ENCODE measurements around the gene GNRH2. TPM values are rescaled to one million over a fixed set of nuclear protein-coding genes. Genes with fewer than 3 reads are reported as not detected.
"Not testable (repeated sequence)": the region's sequence is repeated elsewhere in the genome, so short reads cannot be mapped to it uniquely, and the experiment has no call there.

Gene GNRH2
- total RNA-seq, 1 donor from 2014 or later, result 2.4 TPM

GRCh38 chr20:3021327-3021726, 22.1 kb upstream of the GNRH2 start:
- no peak overlapping the region for H3K4me3 Mint-ChIP-seq
- H3K9me3 Mint-ChIP-seq, result peaks cover 4% of the 10 kb centered on the region
- TF ChIP-seq, protein P1, sequence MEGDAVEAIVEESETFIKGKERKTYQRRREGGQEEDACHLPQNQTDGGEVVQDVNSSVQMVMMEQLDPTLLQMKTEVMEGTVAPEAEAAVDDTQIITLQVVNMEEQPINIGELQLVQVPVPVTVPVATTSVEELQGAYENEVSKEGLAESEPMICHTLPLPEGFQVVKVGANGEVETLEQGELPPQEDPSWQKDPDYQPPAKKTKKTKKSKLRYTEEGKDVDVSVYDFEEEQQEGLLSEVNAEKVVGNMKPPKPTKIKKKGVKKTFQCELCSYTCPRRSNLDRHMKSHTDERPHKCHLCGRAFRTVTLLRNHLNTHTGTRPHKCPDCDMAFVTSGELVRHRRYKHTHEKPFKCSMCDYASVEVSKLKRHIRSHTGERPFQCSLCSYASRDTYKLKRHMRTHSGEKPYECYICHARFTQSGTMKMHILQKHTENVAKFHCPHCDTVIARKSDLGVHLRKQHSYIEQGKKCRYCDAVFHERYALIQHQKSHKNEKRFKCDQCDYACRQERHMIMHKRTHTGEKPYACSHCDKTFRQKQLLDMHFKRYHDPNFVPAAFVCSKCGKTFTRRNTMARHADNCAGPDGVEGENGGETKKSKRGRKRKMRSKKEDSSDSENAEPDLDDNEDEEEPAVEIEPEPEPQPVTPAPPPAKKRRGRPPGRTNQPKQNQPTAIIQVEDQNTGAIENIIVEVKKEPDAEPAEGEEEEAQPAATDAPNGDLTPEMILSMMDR (conservative IDR thresholded peaks at IDR 0.05), result no peak
- no peak for DNase-seq (ENCODE audit: low read depth, low spot score)
- no peaks in the 10 kb centered on the region for H3K4me1 Mint-ChIP-seq
- H3K36me3 Mint-ChIP-seq (ENCODE audit: low read depth), result peaks cover 45% of the 10 kb centered on the region
- H3K27ac Mint-ChIP-seq (ENCODE audit: unreplicated experiment), result peak overlapping the region; percentile 14
- H3K27me3 Mint-ChIP-seq (ENCODE audit: low read depth), result no peaks in the 10 kb centered on the region

GRCh38 chr20:3021777-3022176, 21.6 kb upstream of the GNRH2 start:
- H3K36me3 Mint-ChIP-seq (ENCODE audit: low read depth), result peaks cover 43% of the 10 kb centered on the region
- peak overlapping the region; percentile 71 for H3K27ac Mint-ChIP-seq (ENCODE audit: unreplicated experiment)
- peaks cover 4% of the 10 kb centered on the region for H3K9me3 Mint-ChIP-seq

DNA sequence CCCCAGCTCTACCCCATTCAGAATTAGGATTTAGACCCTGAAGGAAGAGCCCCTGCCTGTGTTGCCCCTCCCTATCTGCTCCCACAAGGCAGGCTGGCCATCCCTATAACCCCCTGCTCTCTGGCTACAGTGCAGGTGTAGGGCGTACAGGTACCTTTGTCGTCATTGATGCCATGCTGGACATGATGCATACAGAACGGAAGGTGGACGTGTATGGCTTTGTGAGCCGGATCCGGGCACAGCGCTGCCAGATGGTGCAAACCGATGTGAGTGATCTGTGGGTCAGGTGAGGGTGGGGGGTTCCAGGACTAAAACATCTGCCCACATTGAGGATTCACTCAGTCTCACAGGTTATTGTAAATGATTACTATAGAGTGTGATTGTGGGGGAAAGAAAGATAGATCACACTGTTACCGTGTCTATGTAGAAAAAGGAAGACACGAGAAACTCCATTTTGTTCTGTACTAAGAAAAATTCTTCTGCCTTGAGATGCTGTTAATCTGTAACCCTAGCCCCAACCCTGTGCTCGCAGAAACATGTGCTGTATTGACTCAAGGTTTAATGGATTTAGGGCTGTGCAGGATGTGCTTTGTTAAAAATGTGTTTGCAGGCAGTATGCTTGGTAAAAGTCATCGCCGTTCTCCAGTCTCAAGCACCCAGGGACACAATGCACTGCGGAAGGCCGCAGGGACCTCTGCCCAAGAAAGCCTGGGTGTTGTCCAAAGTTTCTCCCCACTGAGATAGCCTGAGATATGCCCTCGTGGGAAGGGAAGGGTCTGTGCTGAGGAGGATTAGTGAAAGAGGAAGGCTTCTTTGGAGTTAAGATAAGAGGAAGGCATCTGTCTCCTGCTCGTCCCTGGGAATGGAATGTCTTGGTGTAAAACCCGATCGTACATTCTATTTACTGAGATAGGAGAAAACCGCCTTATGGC, 20.6 kb upstream of the GNRH2 start:
- not testable (repeated sequence) for DNase-seq (ENCODE audit: low read depth, low spot score); H3K27me3 Mint-ChIP-seq (ENCODE audit: low read depth); H3K9me3 Mint-ChIP-seq; H3K27ac Mint-ChIP-seq (ENCODE audit: unreplicated experiment); H3K4me3 Mint-ChIP-seq; H3K4me1 Mint-ChIP-seq
- peaks cover 40% of the 10 kb centered on the region for H3K36me3 Mint-ChIP-seq (ENCODE audit: low read depth)

More at GRCh38 chr20:3021777-3022176, 21.6 kb upstream of the GNRH2 start:
- H3K4me1 Mint-ChIP-seq, result no peaks in the 10 kb centered on the region
- DNase-seq (ENCODE audit: low read depth, low spot score), result no peak
- H3K4me3 Mint-ChIP-seq, result no peak overlapping the region
- TF ChIP-seq, protein P1 (conservative IDR thresholded peaks at IDR 0.05), result no peak
- H3K27me3 Mint-ChIP-seq (ENCODE audit: low read depth), result no peaks in the 10 kb centered on the region

DNA sequence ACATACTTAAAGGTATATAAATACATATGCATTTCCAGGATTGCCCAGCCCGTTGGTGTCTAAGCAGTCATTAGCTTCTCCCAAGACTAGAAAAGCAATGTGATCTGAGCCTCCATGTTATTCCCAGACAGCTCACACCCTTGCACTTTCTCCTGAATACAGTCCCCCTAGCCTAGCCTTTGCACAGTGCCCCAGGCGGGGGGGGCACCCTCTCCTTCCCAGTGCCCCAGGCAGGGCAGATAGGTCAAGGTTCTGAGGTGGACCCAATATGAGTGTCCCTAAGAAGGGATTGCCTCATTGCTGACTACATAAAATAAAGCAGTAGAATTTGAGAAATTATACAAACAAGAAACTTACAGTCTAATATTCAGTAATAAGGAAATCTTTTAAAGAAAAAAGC, 15.4 kb upstream of the GNRH2 start:
- Mint-ChIP-seq H3K4me3 (no peak overlapping the region), H3K36me3 (ENCODE audit: low read depth) (peaks cover 29% of the 10 kb centered on the region), H3K27me3 (ENCODE audit: low read depth) (no peaks in the 10 kb centered on the region), H3K27ac (ENCODE audit: unreplicated experiment) (no peak overlapping the region), H3K9me3 (no peaks in the 10 kb centered on the region), H3K4me1 (no peaks in the 10 kb centered on the region)
- DNase-seq (ENCODE audit: low read depth, low spot score), result no peak
- TF ChIP-seq, protein P1 (conservative IDR thresholded peaks at IDR 0.05), result no peak

DNA sequence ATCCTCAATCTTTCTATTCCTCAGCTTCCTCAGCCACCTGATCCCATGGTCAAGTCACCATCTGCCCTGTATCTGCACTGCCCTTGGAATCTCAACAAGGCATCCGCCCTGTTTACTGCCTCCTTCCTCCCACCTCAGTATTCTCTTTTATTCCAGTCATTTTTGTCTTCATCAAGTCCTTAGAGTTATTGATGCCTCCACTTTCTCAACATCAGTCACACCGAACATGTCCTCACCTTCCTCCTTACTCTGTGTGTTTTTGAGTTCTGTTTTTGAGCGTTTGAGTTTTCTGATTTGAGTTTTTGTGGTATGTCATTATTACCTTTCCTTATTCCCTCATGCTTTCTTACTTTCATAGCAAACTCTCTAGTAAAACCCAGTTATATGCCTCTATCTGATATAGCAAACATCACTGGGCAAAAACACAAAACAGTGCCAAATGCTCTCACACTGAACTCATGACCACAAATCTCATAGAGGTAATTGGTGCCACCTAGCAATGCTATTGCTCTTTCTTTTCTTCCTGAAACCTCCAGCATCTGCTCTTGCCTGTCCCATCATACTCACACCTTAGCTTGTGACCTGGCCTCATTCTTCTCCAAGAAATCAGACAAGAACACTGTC, 11.8 kb upstream of the GNRH2 start:
- TF ChIP-seq, protein P1 (conservative IDR thresholded peaks at IDR 0.05), result no peak
- no peak for DNase-seq (ENCODE audit: low read depth, low spot score)
- Mint-ChIP-seq H3K9me3 (no peaks in the 10 kb centered on the region), H3K27me3 (ENCODE audit: low read depth) (no peaks in the 10 kb centered on the region), H3K27ac (ENCODE audit: unreplicated experiment) (no peak overlapping the region), H3K4me3 (no peak overlapping the region), H3K4me1 (no peaks in the 10 kb centered on the region), H3K36me3 (ENCODE audit: low read depth) (peaks cover 26% of the 10 kb centered on the region)

GRCh38 chr20:3032624-3033023, 10.8 kb upstream of the GNRH2 start:
- no peaks in the 10 kb centered on the region for H3K9me3 Mint-ChIP-seq
- TF ChIP-seq, protein P1 (conservative IDR thresholded peaks at IDR 0.05), result no peak
- no peak overlapping the region for H3K4me3 Mint-ChIP-seq
- peaks cover 19% of the 10 kb centered on the region for H3K36me3 Mint-ChIP-seq (ENCODE audit: low read depth)
- H3K4me1 Mint-ChIP-seq, result no peaks in the 10 kb centered on the region
- no peak overlapping the region for H3K27ac Mint-ChIP-seq (ENCODE audit: unreplicated experiment)
- no peak for DNase-seq (ENCODE audit: low read depth, low spot score)
- H3K27me3 Mint-ChIP-seq (ENCODE audit: low read depth), result no peaks in the 10 kb centered on the region

All from neural crest cell (in vitro differentiated cells).